ENCODE data around the gene ATP5PD. TPM values are rescaled to one million over a fixed set of nuclear protein-coding genes. Genes with fewer than 3 reads are reported as not detected.

The ATP5PD gene
- total and polyA plus RNA-seq, 2 of the 13 experiments (the other 11 are each of a cell fraction or from before 2014, with no cell fraction given), result 158 to 428 TPM

GRCh38 chr17:75096082-75096625 lies 49.4 kb upstream of the ATP5PD start (continued):
- TF ChIP-seq ZNF34 (CRISPR knock-in tag; IDR thresholded peaks at IDR 0.05; ENCODE audit: borderline replicate concordance), result no peak
- no peak for TF ChIP-seq CBX1 (IDR thresholded peaks at IDR 0.05; ENCODE audit: low read depth)
- TF ChIP-seq, protein P1, sequence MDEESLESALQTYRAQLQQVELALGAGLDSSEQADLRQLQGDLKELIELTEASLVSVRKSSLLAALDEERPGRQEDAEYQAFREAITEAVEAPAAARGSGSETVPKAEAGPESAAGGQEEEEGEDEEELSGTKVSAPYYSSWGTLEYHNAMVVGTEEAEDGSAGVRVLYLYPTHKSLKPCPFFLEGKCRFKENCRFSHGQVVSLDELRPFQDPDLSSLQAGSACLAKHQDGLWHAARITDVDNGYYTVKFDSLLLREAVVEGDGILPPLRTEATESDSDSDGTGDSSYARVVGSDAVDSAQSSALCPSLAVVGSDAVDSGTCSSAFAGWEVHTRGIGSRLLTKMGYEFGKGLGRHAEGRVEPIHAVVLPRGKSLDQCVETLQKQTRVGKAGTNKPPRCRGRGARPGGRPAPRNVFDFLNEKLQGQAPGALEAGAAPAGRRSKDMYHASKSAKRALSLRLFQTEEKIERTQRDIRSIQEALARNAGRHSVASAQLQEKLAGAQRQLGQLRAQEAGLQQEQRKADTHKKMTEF (CRISPR knock-in tag; IDR thresholded peaks at IDR 0.05), result 0 out of 2 replicates have a peak, but pooled peaks have one; percentile 46
- TF ChIP-seq CENPBD1 (CRISPR knock-in tag; IDR thresholded peaks at IDR 0.05; ENCODE audit: borderline replicate concordance, low read depth), result no peak
- no peak for TF ChIP-seq ZFP37 (CRISPR knock-in tag; IDR thresholded peaks at IDR 0.05; ENCODE audit: borderline replicate concordance)
- no peak for TF ChIP-seq PAX8 (CRISPR knock-in tag; IDR thresholded peaks at IDR 0.05; ENCODE audit: borderline replicate concordance)
- TF ChIP-seq RXRB (CRISPR knock-in tag; IDR thresholded peaks at IDR 0.05; ENCODE audit: borderline replicate concordance), result peak; percentile 86
- TF ChIP-seq, protein P2, sequence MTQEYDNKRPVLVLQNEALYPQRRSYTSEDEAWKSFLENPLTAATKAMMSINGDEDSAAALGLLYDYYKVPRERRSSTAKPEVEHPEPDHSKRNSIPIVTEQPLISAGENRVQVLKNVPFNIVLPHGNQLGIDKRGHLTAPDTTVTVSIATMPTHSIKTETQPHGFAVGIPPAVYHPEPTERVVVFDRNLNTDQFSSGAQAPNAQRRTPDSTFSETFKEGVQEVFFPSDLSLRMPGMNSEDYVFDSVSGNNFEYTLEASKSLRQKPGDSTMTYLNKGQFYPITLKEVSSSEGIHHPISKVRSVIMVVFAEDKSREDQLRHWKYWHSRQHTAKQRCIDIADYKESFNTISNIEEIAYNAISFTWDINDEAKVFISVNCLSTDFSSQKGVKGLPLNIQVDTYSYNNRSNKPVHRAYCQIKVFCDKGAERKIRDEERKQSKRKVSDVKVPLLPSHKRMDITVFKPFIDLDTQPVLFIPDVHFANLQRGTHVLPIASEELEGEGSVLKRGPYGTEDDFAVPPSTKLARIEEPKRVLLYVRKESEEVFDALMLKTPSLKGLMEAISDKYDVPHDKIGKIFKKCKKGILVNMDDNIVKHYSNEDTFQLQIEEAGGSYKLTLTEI (CRISPR knock-in tag; conservative IDR thresholded peaks at IDR 0.05), result no peak
- no peak for TF ChIP-seq ZNF333 (CRISPR knock-in tag; IDR thresholded peaks at IDR 0.05; ENCODE audit: borderline replicate concordance)
- TF ChIP-seq SOX5 (CRISPR knock-in tag; IDR thresholded peaks at IDR 0.05; ENCODE audit: borderline replicate concordance), result peak; percentile 49
- TF ChIP-seq ZNF235 (CRISPR knock-in tag; IDR thresholded peaks at IDR 0.05; ENCODE audit: borderline replicate concordance), result no peak
- no peak for TF ChIP-seq KDM5B (CRISPR knock-in tag; IDR thresholded peaks at IDR 0.05; ENCODE audit: borderline replicate concordance)
- no peak for TF ChIP-seq ZUFSP (CRISPR knock-in tag; IDR thresholded peaks at IDR 0.05; ENCODE audit: borderline replicate concordance)
- no peak for TF ChIP-seq ZNF558 (CRISPR knock-in tag; IDR thresholded peaks at IDR 0.05; ENCODE audit: borderline replicate concordance)
- no peak for TF ChIP-seq MTF2 (CRISPR knock-in tag; IDR thresholded peaks at IDR 0.05; ENCODE audit: borderline replicate concordance)
- TF ChIP-seq KLF12 (CRISPR knock-in tag; IDR thresholded peaks at IDR 0.05; ENCODE audit: borderline replicate concordance), result no peak
- no peak for TF ChIP-seq ZKSCAN1 (IDR thresholded peaks at IDR 0.05; ENCODE audit: low read length)
- TF ChIP-seq, protein P3, sequence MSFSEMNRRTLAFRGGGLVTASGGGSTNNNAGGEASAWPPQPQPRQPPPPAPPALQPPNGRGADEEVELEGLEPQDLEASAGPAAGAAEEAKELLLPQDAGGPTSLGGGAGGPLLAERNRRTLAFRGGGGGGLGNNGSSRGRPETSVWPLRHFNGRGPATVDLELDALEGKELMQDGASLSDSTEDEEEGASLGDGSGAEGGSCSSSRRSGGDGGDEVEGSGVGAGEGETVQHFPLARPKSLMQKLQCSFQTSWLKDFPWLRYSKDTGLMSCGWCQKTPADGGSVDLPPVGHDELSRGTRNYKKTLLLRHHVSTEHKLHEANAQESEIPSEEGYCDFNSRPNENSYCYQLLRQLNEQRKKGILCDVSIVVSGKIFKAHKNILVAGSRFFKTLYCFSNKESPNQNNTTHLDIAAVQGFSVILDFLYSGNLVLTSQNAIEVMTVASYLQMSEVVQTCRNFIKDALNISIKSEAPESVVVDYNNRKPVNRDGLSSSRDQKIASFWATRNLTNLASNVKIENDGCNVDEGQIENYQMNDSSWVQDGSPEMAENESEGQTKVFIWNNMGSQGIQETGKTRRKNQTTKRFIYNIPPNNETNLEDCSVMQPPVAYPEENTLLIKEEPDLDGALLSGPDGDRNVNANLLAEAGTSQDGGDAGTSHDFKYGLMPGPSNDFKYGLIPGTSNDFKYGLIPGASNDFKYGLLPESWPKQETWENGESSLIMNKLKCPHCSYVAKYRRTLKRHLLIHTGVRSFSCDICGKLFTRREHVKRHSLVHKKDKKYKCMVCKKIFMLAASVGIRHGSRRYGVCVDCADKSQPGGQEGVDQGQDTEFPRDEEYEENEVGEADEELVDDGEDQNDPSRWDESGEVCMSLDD (CRISPR knock-in tag; IDR thresholded peaks at IDR 0.05; ENCODE audit: borderline replicate concordance), result no peak
- no peak for TF ChIP-seq ZNF138 (CRISPR knock-in tag; IDR thresholded peaks at IDR 0.05; ENCODE audit: low read depth)
- no peak for TF ChIP-seq ZNF7 (CRISPR knock-in tag; IDR thresholded peaks at IDR 0.05)
- TF ChIP-seq CCDC6 (CRISPR knock-in tag; IDR thresholded peaks at IDR 0.05), result no peak
- TF ChIP-seq EHMT2 (IDR thresholded peaks at IDR 0.05; ENCODE audit: borderline replicate concordance, low read depth, low read length), result no peak
- peak; percentile 55 for TF ChIP-seq THAP11 (CRISPR knock-in tag; IDR thresholded peaks at IDR 0.05)
